ENCODE data around the gene RTCA.
A peak's percentile ranks its signal among the peaks of the same experiment; 100 is the strongest.
"Not testable (repeated sequence)": the region's sequence is repeated elsewhere in the genome, so short reads cannot be mapped to it uniquely, and the experiment has no call there.

The RTCA gene

GRCh38 chr1:100249537-100250257 lies 16.3 kb upstream of the RTCA start, which contains the start of gene DBT:
TSS of gene DBT (minus strand) at chr1:100249834. CDS start at chr1:100249820, 14 bp downstream.
- peak within 1 kb of the TSS in 1 of 2 donors; percentile 38 for H3K27ac Mint-ChIP-seq
- ATAC-seq (peak; percentile 100), DNase-seq (peak; percentile 87 to 93)
- peaks cover 10% of the 10 kb centered on the region for H3K4me1 Mint-ChIP-seq
- H3K27me3 Mint-ChIP-seq = no peaks in the 10 kb centered on the region
- H3K4me3 Mint-ChIP-seq = no peak within 1 kb of the TSS
- no peaks in the 10 kb centered on the region for H3K9me3 Mint-ChIP-seq

GRCh38 chr1:100250264-100250663 lies 15.8 kb upstream of the RTCA start:
- H3K27ac Mint-ChIP-seq = peak overlapping the region in 1 of 2 donors; percentile 38
- peaks cover 10% of the 10 kb centered on the region for H3K4me1 Mint-ChIP-seq
- no peak for DNase-seq
- no peak for ATAC-seq
- no peaks in the 10 kb centered on the region for H3K9me3 Mint-ChIP-seq
- no peaks in the 10 kb centered on the region for H3K27me3 Mint-ChIP-seq
- no peak overlapping the region for H3K4me3 Mint-ChIP-seq

GRCh38 chr1:100250807-100251206 lies 15.2 kb upstream of the RTCA start:
- no peak for DNase-seq
- no peaks in the 10 kb centered on the region for H3K27me3 Mint-ChIP-seq
- no peaks in the 10 kb centered on the region for H3K9me3 Mint-ChIP-seq
- H3K4me1 Mint-ChIP-seq = peaks cover 10% of the 10 kb centered on the region
- ATAC-seq = no peak
- H3K27ac Mint-ChIP-seq = no peak overlapping the region
- no peak overlapping the region for H3K4me3 Mint-ChIP-seq

- Mint-ChIP-seq H3K4me3 (no peak overlapping the region), H3K9me3 (no peaks in the 10 kb centered on the region), H3K27ac (no peak overlapping the region), H3K27me3 (no peaks in the 10 kb centered on the region), H3K4me1 (no peaks in the 10 kb centered on the region)
- ATAC-seq (no peak), DNase-seq (no peak)
These were observed 13.1 kb upstream of the RTCA start for GRCh38 chr1:100252901-100253300.

GRCh38 chr1:100253552-100253951 lies 12.5 kb upstream of the RTCA start:
- no peak for ATAC-seq
- Mint-ChIP-seq H3K27me3 (no peaks in the 10 kb centered on the region), H3K27ac (no peak overlapping the region), H3K4me1 (no peaks in the 10 kb centered on the region), H3K9me3 (no peaks in the 10 kb centered on the region), H3K4me3 (no peak overlapping the region)
- DNase-seq = no peak

- H3K9me3 Mint-ChIP-seq, ATAC-seq, H3K4me3 Mint-ChIP-seq, H3K27me3 Mint-ChIP-seq, DNase-seq, H3K4me1 Mint-ChIP-seq, H3K27ac Mint-ChIP-seq: not testable (repeated sequence)
These were observed 9.7 kb upstream of the RTCA start for GRCh38 chr1:100256273-100256672.

- H3K9me3 Mint-ChIP-seq, DNase-seq, H3K4me1 Mint-ChIP-seq, ATAC-seq, H3K27ac Mint-ChIP-seq, H3K4me3 Mint-ChIP-seq, H3K27me3 Mint-ChIP-seq: not testable (repeated sequence)
These were observed 7.6 kb upstream of the RTCA start for GRCh38 chr1:100258427-100258826.

GRCh38 chr1:100261686-100262085 lies 4.3 kb upstream of the RTCA start:
- Mint-ChIP-seq H3K27ac (no peak overlapping the region), H3K9me3 (no peaks in the 10 kb centered on the region), H3K4me3 (no peak overlapping the region), H3K27me3 (no peaks in the 10 kb centered on the region), H3K4me1 (peaks cover 18% of the 10 kb centered on the region)
- DNase-seq (no peak), ATAC-seq (no peak)

GRCh38 chr1:100264081-100264480 lies 1.9 kb upstream of the RTCA start:
- H3K9me3 Mint-ChIP-seq, H3K27ac Mint-ChIP-seq, H3K4me3 Mint-ChIP-seq, H3K27me3 Mint-ChIP-seq, DNase-seq, ATAC-seq: not testable (repeated sequence)
- H3K4me1 Mint-ChIP-seq = peaks cover 37% of the 10 kb centered on the region

GRCh38 chr1:100265562-100265930 lies 470 bp upstream of the RTCA start:
- Mint-ChIP-seq H3K4me1 (peaks cover 48% of the 10 kb centered on the region), H3K27ac (peak overlapping the region; percentile 97 to 100), H3K4me3 (peak overlapping the region; percentile 93 to 100), H3K9me3 (no peaks in the 10 kb centered on the region), H3K27me3 (no peaks in the 10 kb centered on the region)
- ATAC-seq = peak; percentile 43
- DNase-seq = no peak

- peak overlapping the region; percentile 93 to 100 for H3K4me3 Mint-ChIP-seq
- DNase-seq (no peak), ATAC-seq (peak; percentile 56)
- no peaks in the 10 kb centered on the region for H3K27me3 Mint-ChIP-seq
- peaks cover 53% of the 10 kb centered on the region for H3K4me1 Mint-ChIP-seq
- H3K27ac Mint-ChIP-seq = peak overlapping the region; percentile 97 to 100
- H3K9me3 Mint-ChIP-seq = no peaks in the 10 kb centered on the region
These were observed 725 bp downstream of the RTCA start for GRCh38 chr1:100266741-100267140.

- DNase-seq (no peak), ATAC-seq (no peak)
- Mint-ChIP-seq H3K9me3 (no peaks in the 10 kb centered on the region), H3K4me1 (peaks cover 53% of the 10 kb centered on the region), H3K27me3 (no peaks in the 10 kb centered on the region), H3K4me3 (peak overlapping the region; percentile 93 to 100), H3K27ac (no peak overlapping the region)
These were observed 1.3 kb downstream of the RTCA start for GRCh38 chr1:100267284-100267683.

- H3K4me1 Mint-ChIP-seq = peaks cover 53% of the 10 kb centered on the region
- peak overlapping the region in 1 of 2 donors; percentile 52 for H3K27ac Mint-ChIP-seq
These were observed 2.2 kb downstream of the RTCA start for GRCh38 chr1:100268202-100268601.

GRCh38 chr1:100277866-100278265 lies 11.8 kb downstream of the RTCA start:
- H3K4me1 Mint-ChIP-seq = peaks cover 10% of the 10 kb centered on the region
- no peak overlapping the region for H3K4me3 Mint-ChIP-seq
- H3K27ac Mint-ChIP-seq = peak overlapping the region in 1 of 2 donors; percentile 15
- no peaks in the 10 kb centered on the region for H3K9me3 Mint-ChIP-seq
- no peaks in the 10 kb centered on the region for H3K27me3 Mint-ChIP-seq
- ATAC-seq (no peak), DNase-seq (peak in 1 of 2 donors; percentile 24)

More at GRCh38 chr1:100268202-100268601, 2.2 kb downstream of the RTCA start:
- peak overlapping the region in 1 of 2 donors; percentile 100 for H3K4me3 Mint-ChIP-seq
- no peaks in the 10 kb centered on the region for H3K9me3 Mint-ChIP-seq
- H3K27me3 Mint-ChIP-seq = no peaks in the 10 kb centered on the region
- DNase-seq (no peak), ATAC-seq (no peak)

GRCh38 chr1:100279358-100279923 lies 13.4 kb downstream of the RTCA start:
- no peaks in the 10 kb centered on the region for H3K27me3 Mint-ChIP-seq
- no peak for DNase-seq
- peak overlapping the region in 1 of 2 donors; percentile 79 for H3K27ac Mint-ChIP-seq
- peaks cover 10% of the 10 kb centered on the region for H3K4me1 Mint-ChIP-seq
- H3K4me3 Mint-ChIP-seq = no peak overlapping the region
- no peaks in the 10 kb centered on the region for H3K9me3 Mint-ChIP-seq
- ATAC-seq = no peak

GRCh38 chr1:100279954-100280682 lies 14.1 kb downstream of the RTCA start:
- DNase-seq (no peak), ATAC-seq (no peak)
- H3K27me3 Mint-ChIP-seq = no peaks in the 10 kb centered on the region
- H3K4me1 Mint-ChIP-seq = peaks cover 10% of the 10 kb centered on the region
- no peak overlapping the region for H3K4me3 Mint-ChIP-seq
- peak overlapping the region in 1 of 2 donors; percentile 79 for H3K27ac Mint-ChIP-seq
- no peaks in the 10 kb centered on the region for H3K9me3 Mint-ChIP-seq

Measured in stimulated activated naive CD8-positive, alpha-beta T cell treated with anti-CD3 and anti-CD28 coated beads, Interleukin-15, amount 100 ng/mL, for 72 hours (primary cell).